ENCODE data around the gene RSPH4A. TPM values are rescaled to one million over a fixed set of nuclear protein-coding genes. Genes with fewer than 3 reads are reported as not detected.

RSPH4A gene
- total and polyA plus RNA-seq, 2 of the 8 experiments (the other 6 are each of a cell fraction or from before 2014, with no cell fraction given): 0.38 to 0.52 TPM

DNA sequence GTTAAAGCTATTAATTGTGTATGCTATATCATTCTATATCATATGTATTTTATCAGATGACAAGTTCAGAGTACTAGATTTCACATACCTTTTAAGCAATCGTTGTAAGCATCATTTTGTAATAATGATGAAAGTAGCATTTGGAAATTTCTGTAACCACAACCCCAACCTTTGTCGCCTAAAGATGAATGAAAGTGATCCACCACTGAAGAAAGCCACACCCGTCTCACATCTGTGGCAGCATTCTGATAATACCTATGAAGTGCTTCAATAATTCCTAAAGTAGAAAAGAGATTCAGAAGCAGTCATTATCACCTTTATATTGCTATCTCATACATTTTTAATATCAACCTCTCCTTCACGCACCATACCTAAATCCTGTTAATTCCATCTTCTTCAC lies 35.6 kb downstream of the RSPH4A start:
- no peaks in the 10 kb centered on the region for H3K4me1 ChIP-seq (replicated peaks in 1 of 4; ENCODE audit: control insufficient read depth in 3 of 4, insufficient read depth in 4 of 4, low read length in 3 of 4)
- H3K4ac ChIP-seq (replicated peaks; ENCODE audit: insufficient read length, low read depth, low read length): no peak overlapping the region
- H3K79me2 ChIP-seq (ENCODE audit: control insufficient read depth in 1 of 2, insufficient read depth in 2 of 2, low read length in 2 of 2): no peaks in the 10 kb centered on the region
- no peak overlapping the region for H3K14ac ChIP-seq (ENCODE audit: insufficient read length)
- TF ChIP-seq SAP30 (IDR thresholded peaks at IDR 0.05; ENCODE audit: insufficient read depth, insufficient replicate concordance, low read length) (no peak), SRF (IDR thresholded peaks at IDR 0.05; ENCODE audit: low read depth, low read length) (no peak), CHD2 (IDR thresholded peaks at IDR 0.05; ENCODE audit: low read length) (no peak), SUZ12 (IDR thresholded peaks at IDR 0.05; ENCODE audit: low read length) (no peak), JUND (IDR thresholded peaks at IDR 0.05; ENCODE audit: low read length) (no peak), RBBP5 (IDR thresholded peaks at IDR 0.05; ENCODE audit: borderline replicate concordance, low read depth, low read length) (no peak), GABPA (IDR thresholded peaks at IDR 0.05; ENCODE audit: borderline replicate concordance, insufficient read depth, low read length) (no peak), EZH2 (IDR thresholded peaks at IDR 0.05; ENCODE audit: low read depth, low read length, severe bottlenecking) (no peak), BACH1 (IDR thresholded peaks at IDR 0.05; ENCODE audit: low read length) (no peak), SIX5 (IDR thresholded peaks at IDR 0.05; ENCODE audit: low read depth, low read length) (no peak), KDM1A (IDR thresholded peaks at IDR 0.05; ENCODE audit: borderline replicate concordance, low read length) (no peak), RFX5 (IDR thresholded peaks at IDR 0.05; ENCODE audit: borderline replicate concordance, low read depth, low read length) (no peak), ZNF274 (IDR thresholded peaks at IDR 0.05; ENCODE audit: borderline replicate concordance, extremely low read depth, low read length) (no peak)
- no peak overlapping the region for H3K9ac ChIP-seq (replicated peaks in 1 of 4; ENCODE audit: extremely low read depth in 1 of 4, low read depth in 3 of 4, low read length in 3 of 4)
- H3K23ac ChIP-seq (ENCODE audit: insufficient read length): no peak overlapping the region
- no peak overlapping the region for H2BK15ac ChIP-seq (ENCODE audit: low read length)
- no peak overlapping the region for H2BK20ac ChIP-seq (ENCODE audit: low read length)
- no peak overlapping the region for H3K4me3 ChIP-seq (ENCODE audit: extremely low read depth in 1 of 4, insufficient read depth in 2 of 4, low read depth in 3 of 4, low read length in 4 of 4)
- H2BK12ac ChIP-seq (ENCODE audit: low read depth, low read length): no peak overlapping the region
- H3K4me2 ChIP-seq (ENCODE audit: insufficient read depth in 1 of 2, low read depth in 2 of 2, low read length in 2 of 2): no peak overlapping the region
- 90 to 100% methylated on average over 1 to 4 of the region's 4 CpGs for WGBS, 2 experiments (ENCODE audit: extremely low coverage in 1 of 2, insufficient coverage in 1 of 2, insufficient read length in 1 of 2, insufficient replicate concordance in 2 of 2, low coverage in 1 of 2, low lambda C conversion rate in 2 of 2, missing lambda C conversion rate in 1 of 2)
- no peaks in the 10 kb centered on the region for H3K79me1 ChIP-seq (ENCODE audit: low read depth, low read length)
- no peak overlapping the region for H4K5ac ChIP-seq (ENCODE audit: insufficient read length, low read depth, low read length)
- no peak overlapping the region for H4K91ac ChIP-seq (replicated peaks; ENCODE audit: insufficient read length, low read length)
- ChIA-PET POLR2A (ENCODE audit: partially characterized antibody) (no interaction called here), CTCF (ENCODE audit: partially characterized antibody) (no interaction called here)
- no peak overlapping the region for H2AK5ac ChIP-seq (ENCODE audit: low read depth, low read length)
- no peak overlapping the region for H4K8ac ChIP-seq (ENCODE audit: extremely low read depth, insufficient read depth, low read length)
- DNase-seq (ENCODE audit: low read depth in 1 of 2, low spot score in 2 of 2): no peak
- H3K9me3 ChIP-seq (ENCODE audit: insufficient read depth in 2 of 2, low read depth in 1 of 2, low read length in 1 of 2): no peaks in the 10 kb centered on the region
- no peak overlapping the region for H3K18ac ChIP-seq (ENCODE audit: extremely low read depth, low read length)
- H2BK120ac ChIP-seq (replicated peaks; ENCODE audit: low read depth, low read length): no peak overlapping the region
- H3K23me2 ChIP-seq (ENCODE audit: low read depth, low read length): no peaks in the 10 kb centered on the region
- H2BK5ac ChIP-seq (ENCODE audit: low read depth, low read length): no peak overlapping the region
- H2AFZ ChIP-seq (ENCODE audit: low read length): no peak overlapping the region
- peaks cover 0 to 31% (median 2%) of the 10 kb centered on the region in 4 experiments; a peak in 4 of 8 replicates for H3K36me3 ChIP-seq (ENCODE audit: control insufficient read depth in 2 of 4, insufficient read depth in 4 of 4, low read length in 3 of 4)
- no peak for FAIRE-seq
- peaks cover 0 to 2% of the 10 kb centered on the region in 2 experiments for H4K20me1 ChIP-seq (replicated peaks in 1 of 2; ENCODE audit: control insufficient read depth in 1 of 2, insufficient read depth in 2 of 2, low read length in 2 of 2)
- H3K27ac ChIP-seq (ENCODE audit: low read depth, low read length): no peak overlapping the region
- no peaks in the 10 kb centered on the region for H3K27me3 ChIP-seq (replicated peaks in 1 of 4; ENCODE audit: control insufficient read depth in 3 of 4, extremely low read depth in 1 of 4, insufficient read depth in 3 of 4, low read length in 3 of 4)
- no peak overlapping the region for H3K56ac ChIP-seq (replicated peaks; ENCODE audit: insufficient read length, low read depth, low read length)

Data from H1 (cell line).